Thyroid gland (tissue), 4 donors: Measurements from ENCODE around the gene UCN2. TPM values are rescaled to one million over a fixed set of nuclear protein-coding genes. Genes with fewer than 3 reads are reported as not detected.

ENCODE experiments used
- DNase-seq, 2 donors: peaks; one replicate each; pipeline ENCODE4 v3.0.0-alpha.2; 2019
- H3K27ac ChIP-seq, 3 donors: fragments of 200-600 bp; sonication (generic); 1 replicate in 2 of 3; 2 replicates in 1 of 3; pipeline ENCODE4 v1.5.1; 2016 to 2019; ENCODE audit warnings: mild to moderate bottlenecking in 1 of 3, moderate library complexity in 1 of 3
- H3K27me3 ChIP-seq: fragments of 200-600 bp; sonication (generic); one replicate; pipeline ENCODE4 v1.5.1; 2019
- H3K36me3 ChIP-seq, 2 donors: fragments of 200-600 bp; sonication (generic); one replicate each; pipeline ENCODE4 v1.5.1; 2016 to 2019
- H3K4me1 ChIP-seq, 2 donors: fragments of 200-600 bp; sonication (generic); one replicate each; pipeline ENCODE4 v1.5.1; 2017 to 2019
- H3K4me3 ChIP-seq, 3 donors: fragments of 200-600 bp; sonication (generic); replicated peaks in 1 of 3; 1 replicate in 2 of 3; 2 replicates in 1 of 3; pipeline ENCODE4 v1.5.1; 2016; ENCODE audit warnings: mild to moderate bottlenecking in 1 of 3
- H3K9me3 ChIP-seq: fragments of 200-600 bp; sonication (generic); one replicate; pipeline ENCODE4 v1.5.1; 2017
- POLR2A ChIP-seq, 2 donors: fragments of 450-650 bp; IDR thresholded peaks; one replicate each; pipeline ENCODE4 v1.6.1; 2017; ENCODE audit warnings: antibody characterized with exemption in 2 of 2, mild to moderate bottlenecking in 2 of 2, moderate library complexity in 1 of 2
- WGBS, 2 donors: methylation state at CpG; one replicate each; pipeline ENCODE4 v1.1.5; 2017; 5-methylcytosine and 5-hydroxymethylcytosine counted together
- intact Hi-C: fragments of 100-400 bp; cut with DNase I; formaldehyde crosslinking; loops from one replicate; pipeline ENCODE4 v1.15.1; 2023
- total RNA-seq, 4 donors: library from RNA; depleted of rRNA; stranded (reverse); fragments of >200 nt; gene quantifications; one replicate each; pipeline ENCODE4 v1.2.3, GENCODE V29; 2016
- TF ChIP-seq, protein P1 (sequence below), 6 experiments: fragments of 200-600 bp in 3 of 6; fragments of 450-650 bp in 3 of 6; sonication (generic) in 3 of 6; IDR thresholded peaks; one replicate each; pipeline ENCODE4 v1.5.1; 2016 to 2019; ENCODE audit warnings: antibody characterized with exemption in 6 of 6, mild to moderate bottlenecking in 2 of 6, inconsistent platforms in 1 of 6, moderate library complexity in 1 of 6

UCN2 gene
- total RNA-seq, 4 donors from 2014 or later, result not detected

DNA sequence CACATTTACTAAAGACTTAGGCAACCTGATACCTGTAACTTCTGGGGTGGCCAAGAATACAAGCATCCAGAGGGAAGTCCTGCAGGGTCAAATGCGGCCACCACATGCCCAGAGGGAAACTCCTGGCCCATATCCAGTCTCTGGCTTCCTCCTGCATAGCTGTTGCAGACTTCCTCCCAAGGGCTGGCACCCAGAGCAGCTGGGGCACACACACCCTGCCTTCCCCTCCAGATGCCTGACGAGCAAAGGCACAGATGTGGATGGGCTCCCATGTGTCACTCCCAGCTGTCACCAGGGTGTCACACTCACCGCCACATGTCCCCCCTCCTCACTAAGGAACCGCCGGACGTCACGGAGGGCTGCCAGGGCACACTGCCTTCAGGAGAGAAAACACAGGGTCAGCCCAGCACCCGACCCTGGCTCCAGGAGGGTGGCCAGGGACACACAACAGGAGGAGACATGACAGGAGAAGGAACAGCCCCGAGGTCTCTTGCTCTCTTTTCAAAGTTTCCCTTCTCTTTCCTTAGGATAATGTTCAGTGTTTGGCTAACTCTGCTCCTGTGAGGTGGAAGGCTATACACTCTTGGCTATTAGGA is 20.2 kb downstream of the UCN2 start:
- Histone ChIP-seq H3K4me1 (no peaks in the 10 kb centered on the region), H3K27me3 (no peaks in the 10 kb centered on the region), H3K4me3 (no peak overlapping the region), H3K9me3 (no peaks in the 10 kb centered on the region), H3K27ac (no peak overlapping the region), H3K36me3 (no peaks in the 10 kb centered on the region)
- intact Hi-C loops, result no loop called here
- TF ChIP-seq, protein P1, sequence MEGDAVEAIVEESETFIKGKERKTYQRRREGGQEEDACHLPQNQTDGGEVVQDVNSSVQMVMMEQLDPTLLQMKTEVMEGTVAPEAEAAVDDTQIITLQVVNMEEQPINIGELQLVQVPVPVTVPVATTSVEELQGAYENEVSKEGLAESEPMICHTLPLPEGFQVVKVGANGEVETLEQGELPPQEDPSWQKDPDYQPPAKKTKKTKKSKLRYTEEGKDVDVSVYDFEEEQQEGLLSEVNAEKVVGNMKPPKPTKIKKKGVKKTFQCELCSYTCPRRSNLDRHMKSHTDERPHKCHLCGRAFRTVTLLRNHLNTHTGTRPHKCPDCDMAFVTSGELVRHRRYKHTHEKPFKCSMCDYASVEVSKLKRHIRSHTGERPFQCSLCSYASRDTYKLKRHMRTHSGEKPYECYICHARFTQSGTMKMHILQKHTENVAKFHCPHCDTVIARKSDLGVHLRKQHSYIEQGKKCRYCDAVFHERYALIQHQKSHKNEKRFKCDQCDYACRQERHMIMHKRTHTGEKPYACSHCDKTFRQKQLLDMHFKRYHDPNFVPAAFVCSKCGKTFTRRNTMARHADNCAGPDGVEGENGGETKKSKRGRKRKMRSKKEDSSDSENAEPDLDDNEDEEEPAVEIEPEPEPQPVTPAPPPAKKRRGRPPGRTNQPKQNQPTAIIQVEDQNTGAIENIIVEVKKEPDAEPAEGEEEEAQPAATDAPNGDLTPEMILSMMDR (IDR thresholded peaks at IDR 0.05), result no peak
- no peak for TF ChIP-seq POLR2A (IDR thresholded peaks at IDR 0.05)
- WGBS, 2 donors, result 65 to 73% methylated on average over 9 of the region's 9 CpGs
- DNase-seq, result no peak

DNA sequence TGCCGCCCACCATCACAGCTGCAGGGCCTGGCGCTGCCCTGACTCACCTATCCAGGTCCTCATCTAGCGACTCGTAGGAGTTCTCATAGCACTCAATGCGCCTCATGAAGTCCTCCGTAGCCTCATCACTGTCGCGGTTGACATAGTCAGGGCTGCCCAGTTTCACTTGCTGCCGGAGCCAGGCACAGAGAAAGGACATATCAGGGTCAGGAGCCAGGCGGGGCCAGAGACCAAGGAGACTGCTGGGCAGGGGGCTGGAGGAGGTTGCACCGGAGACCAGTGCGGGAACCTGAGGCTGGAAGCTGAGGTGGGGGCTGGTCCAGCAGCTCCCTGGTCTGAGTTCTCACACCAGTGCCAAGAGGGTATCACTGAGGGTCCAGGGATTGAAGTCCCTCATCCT is 25.1 kb downstream of the UCN2 start:
- Histone ChIP-seq H3K27ac (no peak overlapping the region), H3K27me3 (no peaks in the 10 kb centered on the region), H3K36me3 (no peaks in the 10 kb centered on the region), H3K4me1 (no peaks in the 10 kb centered on the region), H3K9me3 (no peaks in the 10 kb centered on the region), H3K4me3 (no peak overlapping the region)
- WGBS, 2 donors, result 91 to 94% methylated on average over 12 of the region's 12 CpGs
- TF ChIP-seq, protein P1 (IDR thresholded peaks at IDR 0.05), result no peak
- DNase-seq, result no peak
- intact Hi-C loops, result no loop called here

- Histone ChIP-seq H3K4me1 (no peaks in the 10 kb centered on the region), H3K4me3 (no peak overlapping the region), H3K9me3 (no peaks in the 10 kb centered on the region), H3K27me3 (no peaks in the 10 kb centered on the region), H3K27ac (no peak overlapping the region), H3K36me3 (no peaks in the 10 kb centered on the region)
- no peak for DNase-seq
- TF ChIP-seq, protein P1 (IDR thresholded peaks at IDR 0.05), result no peak
- no peak for TF ChIP-seq POLR2A (IDR thresholded peaks at IDR 0.05)
- intact Hi-C loops, result no loop called here
- WGBS, 2 donors, result 80 to 93% methylated on average over 5 of the region's 5 CpGs
Observed at GRCh38 chr3:48536785-48537184, 26.8 kb downstream of the UCN2 start.

- H3K9me3 ChIP-seq, result no peaks in the 10 kb centered on the region
- no peak overlapping the region for H3K4me3 ChIP-seq
- no peaks in the 10 kb centered on the region for H3K36me3 ChIP-seq
- intact Hi-C loops, result no loop called here
- TF ChIP-seq, protein P1 (IDR thresholded peaks at IDR 0.05), result no peak
- TF ChIP-seq POLR2A (IDR thresholded peaks at IDR 0.05), result no peak
- no peaks in the 10 kb centered on the region for H3K27me3 ChIP-seq
- no peak overlapping the region for H3K27ac ChIP-seq
- 91 to 97% methylated on average over 17 to 18 of the region's 19 CpGs for WGBS, 2 donors
- DNase-seq, result no peak
- no peaks in the 10 kb centered on the region for H3K4me1 ChIP-seq
Observed at GRCh38 chr3:48536116-48536515, 27.5 kb downstream of the UCN2 start.

- H3K27me3 ChIP-seq, result no peaks in the 10 kb centered on the region
- no peaks in the 10 kb centered on the region for H3K9me3 ChIP-seq
- H3K4me1 ChIP-seq, result no peaks in the 10 kb centered on the region
- TF ChIP-seq, protein P1 (IDR thresholded peaks at IDR 0.05), result no peak
- no peak for TF ChIP-seq POLR2A (IDR thresholded peaks at IDR 0.05)
- DNase-seq, result no peak
- 96 to 97% methylated on average over 3 of the region's 4 CpGs for WGBS, 2 donors
- no peak overlapping the region for H3K27ac ChIP-seq
- intact Hi-C loops, result no loop called here
- no peaks in the 10 kb centered on the region for H3K36me3 ChIP-seq
- H3K4me3 ChIP-seq, result no peak overlapping the region
Observed at GRCh38 chr3:48535578-48535977, 28.0 kb downstream of the UCN2 start.
